GM12878 (cell line): ENCODE data around the gene CHAC1.

Source experiments
- CHD2 ChIP-seq: IDR thresholded peaks from 2 replicates; pipeline ENCODE4 v1.6.1; 2011; ENCODE audit warnings: low read depth, low read length, improper control_type of control experiment, borderline replicate concordance
- SUZ12 ChIP-seq: fragments of 200-600 bp; sonication (generic); IDR thresholded peaks from one replicate; pipeline ENCODE4 v1.6.1; 2018; ENCODE audit warnings: antibody characterized with exemption, mild to moderate bottlenecking; ENCODE audit not compliant: unreplicated experiment

- no peak for TF ChIP-seq SUZ12
- TF ChIP-seq CHD2: no peak
These were observed 29.7 kb upstream of the CHAC1 start for GRCh38 chr15:40923551-40923950.
